HuH-7 (cell line): ENCODE results near the gene DMC1.
"Not testable (repeated sequence)": the region's sequence is repeated elsewhere in the genome, so short reads cannot be mapped to it uniquely, and the experiment has no call there.

ENCODE experiments used
- DNase-seq: peaks from one replicate; pipeline ENCODE4 v3.0.0; 2011; ENCODE audit warnings: low spot score

Gene DMC1

GRCh38 chr22:38569972-38570778 lies at the start of gene DMC1:
Gene DMC1 (minus strand): TSS chr22:38570183. CDS start chr22:38568256, 1,927 bp downstream.
- DNase-seq, result peak; percentile 89

- DNase-seq, result no peak
Observed at GRCh38 chr22:38618682-38619081, 48.7 kb upstream of the DMC1 start.

GRCh38 chr22:38618258-38618657 lies 48.3 kb upstream of the DMC1 start:
- no peak for DNase-seq

- DNase-seq, result not testable (repeated sequence)
Observed at GRCh38 chr22:38615064-38615405, 45.1 kb upstream of the DMC1 start.

GRCh38 chr22:38614332-38615063 lies 44.5 kb upstream of the DMC1 start:
- DNase-seq, result no peak

- no peak for DNase-seq
Observed at GRCh38 chr22:38613588-38613987, 43.6 kb upstream of the DMC1 start.

- DNase-seq, result no peak
Observed at GRCh38 chr22:38612217-38613006, 42.4 kb upstream of the DMC1 start.

GRCh38 chr22:38611559-38611958 lies 41.6 kb upstream of the DMC1 start:
- no peak for DNase-seq

GRCh38 chr22:38610234-38610633 lies 40.3 kb upstream of the DMC1 start:
- no peak for DNase-seq

- DNase-seq, result no peak
Observed at GRCh38 chr22:38608992-38609750, 39.2 kb upstream of the DMC1 start.

GRCh38 chr22:38607680-38608079 lies 37.7 kb upstream of the DMC1 start:
- peak; percentile 37 for DNase-seq

- DNase-seq, result no peak
Observed at GRCh38 chr22:38602166-38602565, 32.2 kb upstream of the DMC1 start.

- no peak for DNase-seq
Observed at GRCh38 chr22:38601221-38601764, 31.3 kb upstream of the DMC1 start.

- no peak for DNase-seq
Observed at GRCh38 chr22:38599466-38599865, 29.5 kb upstream of the DMC1 start.

- not testable (repeated sequence) for DNase-seq
Observed at GRCh38 chr22:38582923-38583322, 12.9 kb upstream of the DMC1 start.

GRCh38 chr22:38578505-38578904 lies 8.5 kb upstream of the DMC1 start:
- no peak for DNase-seq

- DNase-seq, result peak; percentile 46
Observed at GRCh38 chr22:38572065-38572464, 2.1 kb upstream of the DMC1 start.

GRCh38 chr22:38570779-38571364 lies 889 bp upstream of the DMC1 start:
- peak; percentile 37 for DNase-seq

- no peak for DNase-seq
Observed at GRCh38 chr22:38569181-38569971, 607 bp downstream of the DMC1 start.

- no peak for DNase-seq
Observed at GRCh38 chr22:38567531-38568285, 2.3 kb downstream of the DMC1 start.
